UCSD-AML1 (cell line): Measurements from ENCODE around the gene EXOC8.
"Not testable (repeated sequence)": the region's sequence is repeated elsewhere in the genome, so short reads cannot be mapped to it uniquely, and the experiment has no call there.

Source experiments
- DNase-seq: peaks from one replicate; lab custom pipeline; 2025; ENCODE audit not compliant: unreplicated experiment; lab: John Stamatoyannopoulos, UW

Gene EXOC8

DNA sequence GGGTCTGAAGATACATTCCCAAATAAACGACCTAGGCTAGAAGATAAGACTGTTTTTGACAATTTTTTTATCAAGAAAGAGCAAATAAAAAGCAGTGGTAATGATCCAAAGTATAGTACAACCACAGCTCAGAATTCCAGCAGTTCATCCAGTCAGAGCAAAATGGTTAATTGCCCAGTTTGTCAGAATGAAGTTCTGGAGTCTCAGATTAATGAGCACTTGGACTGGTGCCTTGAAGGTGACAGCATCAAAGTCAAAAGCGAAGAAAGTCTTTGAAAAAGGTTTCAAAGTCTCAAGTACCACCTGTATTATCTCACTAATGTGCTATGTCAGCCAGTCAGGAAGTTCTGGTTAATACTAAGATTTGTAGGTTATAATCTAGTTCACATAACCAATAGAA is 15.4 kb upstream of the EXOC8 start:
- no peak for DNase-seq

GRCh38 chr1:231351816-231352215 is 14.2 kb upstream of the EXOC8 start:
- DNase-seq = no peak

DNA sequence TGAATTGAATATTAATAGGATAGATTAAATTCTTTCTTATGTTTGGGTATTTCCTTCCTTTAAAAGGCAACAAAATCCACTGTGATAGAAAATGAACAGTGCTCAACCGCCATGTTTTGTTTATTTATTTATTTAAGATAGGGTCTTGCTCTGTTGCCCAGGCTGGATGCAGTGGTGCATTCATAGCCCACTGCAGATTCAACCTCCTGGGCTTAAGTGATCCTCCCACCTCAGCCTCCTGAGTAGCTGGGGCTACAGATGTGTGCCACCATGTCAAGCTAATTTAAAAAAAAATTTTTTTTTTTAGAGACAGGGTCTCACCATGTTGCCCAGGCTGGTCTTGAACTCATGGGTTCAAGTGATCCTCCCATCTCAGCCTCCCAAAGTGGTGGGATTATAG is 11.2 kb upstream of the EXOC8 start:
- DNase-seq = not testable (repeated sequence)

DNA sequence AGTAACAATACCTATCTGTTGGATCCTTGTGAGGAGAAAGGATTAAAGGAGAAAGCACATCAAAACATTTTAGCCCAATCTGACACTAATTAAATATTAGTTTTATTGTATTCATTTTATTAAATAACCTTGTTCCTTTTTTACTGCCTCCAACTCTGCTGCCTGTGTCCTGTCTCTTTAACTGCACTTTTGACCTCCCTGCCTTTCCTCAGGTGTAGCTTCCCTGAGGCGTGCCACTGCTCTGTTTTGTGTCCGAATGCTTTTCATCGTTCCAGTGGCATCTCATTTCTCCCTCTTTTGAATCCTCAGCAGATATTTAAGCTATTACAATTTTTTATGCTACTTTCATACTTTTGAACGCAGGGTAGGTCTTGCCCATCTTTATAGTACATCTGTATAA is 10.8 kb upstream of the EXOC8 start:
- no peak for DNase-seq

GRCh38 chr1:231347961-231348360 is 10.3 kb upstream of the EXOC8 start:
- no peak for DNase-seq

GRCh38 chr1:231340328-231341013 is 2.8 kb upstream of the EXOC8 start:
- no peak for DNase-seq

DNA sequence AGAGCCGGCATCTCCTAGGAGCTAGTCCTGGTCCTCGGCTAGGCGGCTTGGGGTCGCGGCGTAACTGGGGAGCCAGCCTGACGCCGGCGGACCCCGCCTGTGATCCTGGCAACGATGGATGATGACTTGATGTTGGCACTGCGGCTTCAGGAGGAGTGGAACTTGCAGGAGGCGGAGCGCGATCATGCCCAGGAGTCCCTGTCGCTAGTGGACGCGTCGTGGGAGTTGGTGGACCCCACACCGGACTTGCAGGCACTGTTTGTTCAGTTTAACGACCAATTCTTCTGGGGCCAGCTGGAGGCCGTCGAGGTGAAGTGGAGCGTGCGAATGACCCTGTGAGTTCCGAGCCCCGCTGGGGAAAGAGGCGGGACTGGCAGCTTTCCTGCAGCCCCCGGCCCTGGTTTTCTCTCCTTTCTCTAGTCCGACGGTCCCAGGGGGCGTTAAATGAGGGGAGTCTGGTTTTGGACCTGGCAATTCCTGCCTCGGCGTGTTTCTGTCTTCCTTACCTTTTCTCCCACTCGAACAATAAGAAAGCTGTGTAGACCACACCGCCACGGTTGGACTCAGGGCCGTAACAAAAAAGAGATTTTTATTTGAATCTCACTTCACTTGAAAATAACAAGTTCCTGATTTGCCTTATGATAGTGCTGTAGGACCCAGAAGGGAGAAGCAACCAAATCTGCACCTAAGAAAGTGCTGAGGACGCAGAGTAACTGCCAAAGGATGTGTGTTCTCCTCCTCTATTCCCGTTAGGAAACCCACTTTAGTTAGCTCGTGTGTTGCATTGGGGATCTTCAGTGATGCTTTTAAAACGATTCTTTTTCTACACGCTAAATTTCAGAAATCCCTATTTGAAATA is 847 bp upstream of the EXOC8 start, which contains the start of gene SPRTN:
SPRTN (plus strand) TSS at position 24 of the 859 bp plus-strand sequence; CDS start at position 115, 91 bp downstream.
- DNase-seq = no peak

DNA sequence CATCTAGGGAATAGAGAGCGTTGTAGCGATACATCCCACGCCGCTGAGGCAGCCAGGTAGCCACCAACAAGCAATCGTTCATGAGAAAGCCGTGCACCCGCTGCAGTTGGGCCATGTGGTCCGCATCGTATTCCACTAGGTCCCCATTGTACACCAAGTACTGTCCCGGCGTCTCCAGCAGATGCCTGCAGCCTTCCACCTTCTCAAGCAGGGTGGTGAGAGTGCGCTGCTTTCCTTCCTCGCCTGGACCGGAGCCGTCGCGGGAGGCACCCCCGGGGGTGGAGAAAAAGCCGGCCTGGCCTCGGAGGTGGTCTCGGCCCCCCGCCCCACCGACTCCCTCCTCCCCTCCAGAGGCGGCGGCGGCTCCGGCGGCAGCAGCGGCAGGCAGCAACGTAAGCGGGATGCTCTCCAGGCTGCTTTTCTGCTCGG is 595 bp downstream of the EXOC8 start:
- DNase-seq = no peak

DNA sequence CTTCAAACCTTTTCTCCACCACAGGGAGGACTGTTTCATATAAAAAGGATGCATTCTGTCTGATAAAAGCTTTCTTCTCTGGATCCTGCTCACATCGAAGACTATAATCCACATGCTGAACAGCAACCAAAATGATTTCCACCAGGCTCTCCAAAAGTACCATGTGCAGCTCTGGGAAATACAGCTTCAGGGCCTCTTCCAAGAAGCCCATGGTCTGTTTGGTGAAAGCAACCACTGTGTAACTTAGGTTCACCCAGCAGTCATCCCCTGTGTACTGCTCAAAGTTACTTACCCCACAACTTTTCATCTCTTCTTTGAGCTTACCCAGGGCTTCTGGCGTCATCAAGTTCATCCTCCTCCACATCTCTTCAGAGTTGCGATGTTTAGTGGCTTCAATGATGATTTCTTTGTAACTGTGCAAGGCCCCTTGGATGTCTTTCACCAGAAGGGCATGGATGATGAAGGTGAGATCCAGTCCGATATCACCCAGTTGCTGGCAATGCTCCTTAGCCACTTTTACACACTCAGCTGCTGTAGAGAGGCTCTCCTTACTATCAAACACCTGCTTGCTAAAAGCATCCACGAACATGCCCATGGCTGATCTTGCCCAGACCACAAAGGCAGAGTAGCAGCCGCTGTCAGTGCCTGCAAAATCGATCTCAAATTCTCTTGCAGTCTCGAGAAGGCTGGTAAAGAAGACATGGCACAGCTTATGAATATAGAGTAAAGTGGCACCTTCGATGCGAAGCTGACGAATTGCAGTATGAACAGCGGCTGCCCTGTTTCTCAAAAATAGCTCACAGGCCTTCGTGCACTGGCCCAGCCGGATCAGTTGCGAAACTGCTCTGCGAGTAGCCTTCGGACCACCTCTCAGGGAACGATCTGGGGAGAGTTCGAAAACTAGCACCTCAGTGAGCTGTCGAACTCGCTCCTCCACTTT is 1.7 kb downstream of the EXOC8 start:
- DNase-seq = no peak

- DNase-seq = no peak
Observed at GRCh38 chr1:231334952-231335351, 2.7 kb downstream of the EXOC8 start.

DNA sequence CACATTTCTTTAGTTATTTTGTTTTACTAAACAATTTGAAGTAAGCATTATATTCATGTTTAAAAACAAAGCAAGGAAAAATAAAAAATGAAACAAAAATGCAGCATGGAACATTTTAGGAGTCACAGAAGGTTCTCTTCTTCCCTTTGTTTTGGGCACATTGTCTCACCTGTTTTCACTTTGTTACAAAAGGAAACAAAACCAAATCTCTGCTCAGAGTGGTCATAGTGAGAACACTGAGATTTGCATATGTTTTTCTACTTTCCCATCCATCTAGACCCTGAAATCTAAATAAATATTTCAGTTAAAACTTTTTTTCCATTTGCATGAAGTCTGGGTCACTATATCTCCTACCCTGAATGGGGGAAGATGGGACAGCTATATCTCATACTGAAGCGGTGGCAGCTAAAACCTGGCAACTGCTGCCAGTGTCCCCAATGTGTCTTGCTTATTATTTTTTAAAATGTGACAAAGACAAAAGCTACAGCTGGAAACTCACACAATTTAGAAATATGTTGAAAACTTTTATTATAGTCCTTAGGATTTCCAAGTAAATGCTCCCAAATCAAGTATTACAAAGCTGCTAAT is 3.5 kb downstream of the EXOC8 start:
- no peak for DNase-seq

GRCh38 chr1:231332761-231333160 is 4.9 kb downstream of the EXOC8 start:
- no peak for DNase-seq

DNA sequence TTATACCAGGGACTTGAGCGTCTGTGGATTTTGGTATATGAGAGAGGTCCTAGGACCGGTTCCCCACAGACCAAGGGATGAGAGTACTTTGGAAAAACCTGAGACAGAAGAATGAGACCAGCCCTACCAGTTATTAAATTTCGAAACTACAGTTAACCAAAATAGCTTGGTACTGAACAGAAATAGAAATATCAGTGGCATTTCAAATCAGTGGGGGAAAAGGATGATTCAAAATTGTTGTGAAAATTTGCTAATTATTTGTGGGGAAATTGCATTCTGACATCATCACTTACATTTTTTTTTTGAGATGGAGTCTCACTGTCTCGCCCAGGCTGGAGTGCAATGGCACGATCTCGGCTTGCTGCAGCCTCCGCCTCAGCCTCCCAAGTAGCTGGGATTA is 8.2 kb downstream of the EXOC8 start:
- DNase-seq = no peak

DNA sequence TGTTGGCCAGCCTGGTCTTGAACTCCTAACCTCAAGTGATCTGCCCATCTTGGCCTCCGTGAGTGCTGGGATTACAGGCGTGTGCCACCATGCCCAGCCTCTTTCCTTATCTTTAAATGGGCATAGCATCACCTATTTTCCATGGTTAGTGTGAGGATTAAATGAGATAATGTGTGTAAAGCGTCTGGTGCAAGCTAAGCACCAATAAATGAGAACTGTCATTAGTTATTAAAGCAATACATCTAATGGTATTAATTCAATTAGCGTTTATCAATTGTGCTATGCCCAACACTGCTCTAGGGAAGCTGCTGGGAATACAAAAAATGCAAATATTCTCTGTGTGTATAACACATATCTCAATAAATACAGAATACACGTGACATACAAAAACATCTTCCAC is 10.0 kb downstream of the EXOC8 start:
- DNase-seq = no peak

- no peak for DNase-seq
Observed at GRCh38 chr1:231326248-231326647, 11.4 kb downstream of the EXOC8 start.

DNA sequence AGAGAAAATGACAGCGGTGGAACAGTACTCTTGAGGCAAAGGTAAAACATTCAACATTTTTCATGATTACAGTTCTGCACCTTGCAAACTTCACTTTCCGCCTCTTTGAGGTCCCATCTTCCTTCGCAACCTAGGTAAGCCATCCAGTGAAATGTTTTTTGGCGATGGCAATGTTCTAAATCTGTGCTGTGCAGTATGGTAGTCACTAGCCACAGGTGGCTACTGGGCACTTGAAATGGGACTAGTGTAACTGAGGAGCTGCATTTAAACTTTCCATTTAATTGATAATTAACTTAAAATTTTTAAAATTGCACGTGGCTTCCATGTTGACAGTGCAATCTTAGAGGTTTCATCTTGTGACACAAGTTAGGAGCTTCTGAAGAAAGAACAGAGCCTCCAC is 13.0 kb downstream of the EXOC8 start:
- DNase-seq = no peak

DNA sequence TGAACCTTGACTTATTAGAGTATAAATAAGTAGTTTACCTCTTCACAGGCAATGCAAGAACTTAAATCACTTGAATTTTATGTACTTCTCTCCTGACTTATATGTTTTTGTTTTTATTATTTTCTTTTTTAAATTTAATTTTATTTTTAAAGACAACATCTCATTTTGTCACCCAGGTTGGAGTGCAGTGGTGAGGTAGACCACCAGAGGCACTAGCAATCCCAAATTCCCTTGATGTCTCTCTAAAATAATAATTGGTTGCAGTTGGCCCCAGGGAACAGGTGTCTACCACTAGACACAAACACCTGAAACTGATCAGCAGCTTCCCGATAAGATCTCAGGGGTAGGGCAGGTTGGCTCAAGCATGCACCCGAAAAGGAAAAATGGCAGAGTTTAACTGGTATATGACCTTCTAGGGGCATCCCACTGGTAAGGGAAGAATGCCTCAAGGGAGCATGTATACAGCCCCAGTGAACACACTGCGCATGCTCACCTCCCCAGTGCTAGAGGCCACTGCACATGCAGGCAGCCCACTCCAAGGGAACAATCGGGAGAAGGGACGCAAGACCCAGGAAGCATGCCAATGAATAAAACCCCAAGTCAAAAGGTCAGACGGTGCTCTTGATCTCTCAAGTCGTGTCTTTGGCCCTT is 14.6 kb downstream of the EXOC8 start:
- DNase-seq = no peak

GRCh38 chr1:231319080-231319479 is 18.6 kb downstream of the EXOC8 start:
- no peak for DNase-seq

DNA sequence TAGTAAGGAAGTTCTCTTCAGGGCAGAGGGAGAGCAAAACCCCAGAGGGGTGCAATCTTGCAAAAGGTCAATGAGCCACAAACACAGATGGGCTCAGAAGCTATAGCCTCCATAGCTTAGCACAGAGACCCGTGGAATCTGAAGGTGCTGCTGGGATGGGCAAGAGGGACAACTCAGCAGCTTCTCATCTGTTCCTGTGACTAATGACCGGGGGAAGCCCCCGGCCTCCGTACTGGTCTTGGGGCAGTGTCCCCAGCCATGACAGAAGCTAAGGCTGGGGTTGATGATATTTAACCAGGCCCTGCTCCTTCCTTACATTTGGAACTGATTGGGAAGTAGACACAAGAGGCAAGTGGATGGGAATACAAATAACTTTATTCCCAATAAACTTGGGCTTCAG is 19.1 kb downstream of the EXOC8 start:
- DNase-seq = no peak

DNA sequence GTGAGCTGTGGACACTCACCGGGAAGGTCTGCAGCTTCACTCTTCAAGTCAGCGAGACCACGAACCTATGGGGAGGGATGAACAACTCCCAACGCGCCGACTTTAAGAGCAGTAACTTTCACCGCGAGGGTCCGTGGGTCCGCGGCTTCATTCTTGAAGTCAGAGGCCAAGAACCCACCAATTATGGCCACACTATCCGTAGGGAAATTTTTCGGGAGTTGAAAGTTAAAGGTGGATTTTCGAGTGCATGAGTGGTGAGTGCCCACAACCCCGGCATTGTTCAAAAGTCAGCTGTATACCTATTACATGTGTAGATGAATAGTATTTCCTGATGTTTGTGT is 19.7 kb downstream of the EXOC8 start:
- no peak for DNase-seq
